ENCODE measurements around the gene SHOC1.
"Not testable (repeated sequence)": the region's sequence is repeated elsewhere in the genome, so short reads cannot be mapped to it uniquely, and the experiment has no call there.

SHOC1 gene
- 0 reads per million in 2 donors for total RNA-seq

DNA sequence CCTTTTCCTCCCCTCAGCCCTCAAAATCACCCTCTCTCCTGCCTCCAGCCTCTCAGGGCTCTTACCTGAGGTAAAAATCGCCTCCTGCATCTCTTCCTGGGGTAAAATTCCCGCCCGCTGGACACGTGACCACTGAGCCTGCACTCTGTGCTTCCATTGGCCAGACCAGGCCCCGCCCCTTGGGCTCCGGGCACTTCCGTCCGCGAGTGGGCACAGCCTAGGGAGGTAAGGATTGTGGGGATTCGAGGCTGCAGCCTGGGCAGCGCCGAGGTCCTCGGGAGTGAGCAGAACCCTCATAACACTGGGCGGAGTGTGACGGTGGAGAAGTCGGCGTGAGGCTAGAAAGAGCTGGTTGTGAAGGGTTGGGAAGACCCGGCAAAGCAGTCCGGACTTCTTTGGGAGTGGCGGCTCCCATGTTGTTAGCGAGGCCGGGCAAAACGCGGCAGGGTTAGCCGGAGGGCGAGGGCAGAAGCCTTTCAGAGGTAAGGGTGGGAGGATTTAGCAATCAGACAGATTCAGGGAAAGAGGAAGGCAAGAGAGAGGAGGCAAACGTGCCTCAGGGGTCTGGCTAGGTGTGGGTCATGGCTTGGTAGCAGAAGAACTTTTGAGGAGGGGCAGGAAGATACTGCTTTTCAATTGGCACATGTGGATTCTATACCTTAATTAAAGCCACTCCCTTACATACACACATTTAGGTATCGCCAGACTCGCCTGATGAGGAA is at the start of gene SHOC1:
TSS of gene SHOC1 (minus strand) at position 103 of the 722 bp plus-strand sequence. CDS start 3,519 bp downstream, outside the sequence.
- no peak for DNase-seq

DNA sequence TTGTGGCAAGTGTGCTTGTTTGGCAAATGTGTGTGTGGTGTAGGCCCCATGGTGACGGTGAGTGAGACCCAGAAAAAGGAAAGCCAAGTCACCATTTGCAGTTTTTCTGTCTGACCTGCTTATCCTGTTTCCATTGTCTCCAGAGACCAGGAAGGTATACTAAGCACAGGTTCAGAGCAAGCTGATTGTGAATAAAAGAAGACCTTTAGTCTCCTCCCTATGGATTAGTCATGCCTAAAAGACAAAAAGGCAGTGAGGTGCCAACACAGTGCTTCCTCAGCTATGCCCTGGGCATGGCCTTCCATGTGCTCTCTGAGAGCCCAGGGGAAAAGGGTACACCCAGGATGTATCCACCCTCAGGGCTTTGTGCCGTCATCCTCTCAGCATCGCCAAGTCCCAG is 49.2 kb upstream of the SHOC1 start:
- DNase-seq: no peak

DNA sequence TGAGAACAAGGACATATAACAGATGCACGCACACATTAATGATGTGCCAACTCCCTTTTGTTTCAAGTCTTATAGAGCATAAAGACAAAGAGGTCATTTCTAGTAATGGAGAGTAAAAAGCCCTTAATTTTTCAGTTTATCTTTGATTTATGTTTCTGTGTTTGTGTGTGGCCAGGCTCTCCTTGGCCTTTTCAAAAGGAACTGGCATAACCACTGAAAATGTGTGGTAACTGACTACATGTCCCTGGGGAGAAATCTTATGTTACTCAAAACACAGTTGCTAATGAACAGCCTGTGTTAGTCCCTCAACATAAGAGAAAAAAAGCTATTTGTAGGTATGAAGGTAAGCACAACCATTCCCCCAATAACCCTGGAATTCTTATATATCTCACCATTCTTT is 47.6 kb upstream of the SHOC1 start:
- DNase-seq: no peak

DNA sequence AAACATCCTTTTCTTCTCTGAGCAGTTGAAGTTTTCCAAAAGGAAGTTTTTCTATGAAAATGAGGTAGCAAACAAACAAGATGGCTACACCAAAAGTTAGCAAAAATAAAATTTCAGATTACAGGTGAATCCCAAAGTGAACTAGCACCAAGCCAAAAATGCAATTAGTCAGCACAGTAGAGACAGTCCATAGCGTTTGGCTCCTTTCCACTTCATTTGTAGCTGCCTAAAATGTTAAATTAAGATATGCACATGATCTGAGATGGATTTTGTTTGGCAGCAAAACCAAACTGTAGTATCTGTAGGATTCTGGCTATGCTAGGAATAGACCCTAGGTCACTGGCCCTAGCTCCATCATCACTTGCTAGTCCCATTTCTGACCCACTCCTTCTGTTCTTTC is 45.7 kb upstream of the SHOC1 start:
- no peak for DNase-seq

DNA sequence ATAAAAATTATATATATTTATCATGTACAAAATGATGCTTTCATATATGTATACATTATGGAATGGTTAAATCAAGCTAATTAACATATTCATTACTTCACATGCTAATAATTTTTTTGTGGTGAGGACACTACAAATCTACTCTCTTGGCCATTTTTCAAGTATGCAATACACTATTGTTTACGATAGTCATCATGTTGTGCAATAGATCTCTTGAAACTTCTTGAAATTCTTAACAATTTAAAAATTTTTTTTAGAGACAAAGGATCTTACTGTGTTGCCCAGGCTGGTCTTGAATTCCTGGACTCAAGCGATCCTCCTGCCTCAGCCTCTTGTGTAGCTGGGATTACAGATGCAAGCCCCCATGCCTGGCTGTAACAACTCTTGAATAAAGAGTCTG is 45.2 kb upstream of the SHOC1 start:
- DNase-seq: no peak

DNA sequence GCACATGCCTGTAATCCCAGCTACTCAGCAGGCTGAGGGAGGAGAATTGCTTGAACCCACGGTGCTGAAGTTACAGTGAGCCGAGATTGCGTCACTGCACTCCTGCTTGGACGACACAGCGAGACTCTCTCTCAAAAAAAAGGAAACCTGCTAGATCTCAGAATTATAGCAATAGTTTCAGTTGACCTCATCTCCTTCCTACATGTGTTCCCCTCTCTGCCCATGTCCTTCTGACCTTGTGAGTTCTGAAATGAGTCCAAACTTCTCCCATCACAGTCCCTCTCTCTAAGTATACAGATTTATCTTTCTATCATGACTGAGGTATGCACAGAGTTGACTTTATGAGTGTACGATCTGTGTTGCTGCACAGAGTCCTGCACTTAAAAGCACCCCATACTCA is 44.6 kb upstream of the SHOC1 start:
- no peak for DNase-seq

DNA sequence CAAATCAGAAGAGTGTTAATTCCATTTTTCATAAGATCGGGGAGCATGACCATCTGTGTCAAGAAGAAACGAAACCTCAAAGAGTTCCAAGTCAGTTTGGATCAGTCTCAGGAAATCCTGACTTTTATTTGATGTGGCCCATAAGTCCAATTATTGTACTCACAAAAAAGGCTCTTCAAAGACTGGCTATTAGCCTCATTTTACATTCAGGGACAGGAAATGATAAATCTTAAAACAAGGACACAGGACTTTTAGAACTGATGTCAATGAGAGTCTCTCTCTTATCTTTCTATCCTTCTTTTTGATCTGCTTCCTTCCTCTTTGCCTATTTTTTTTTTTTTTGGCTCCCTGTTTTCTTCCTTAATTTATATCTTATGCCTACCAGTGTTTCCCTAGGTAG is 43.7 kb upstream of the SHOC1 start:
- no peak for DNase-seq

DNA sequence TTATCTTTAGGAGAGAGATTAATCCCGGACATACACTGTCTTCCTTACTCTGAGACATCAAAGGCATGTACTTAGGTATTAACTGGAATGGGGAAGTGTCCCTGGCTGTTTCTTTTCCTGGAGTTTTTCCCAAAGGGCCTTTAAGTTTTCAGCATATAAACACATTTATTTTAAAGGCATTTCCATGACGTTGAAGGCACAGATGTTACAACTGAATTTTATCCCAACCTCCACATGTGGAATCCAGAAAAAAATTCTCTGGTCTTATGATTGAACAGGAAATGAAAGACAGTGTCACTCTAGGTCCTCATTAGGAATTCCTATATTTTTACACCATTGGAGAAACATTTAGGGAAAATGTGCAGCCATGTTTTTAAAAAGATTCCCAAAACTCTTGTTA is 41.6 kb upstream of the SHOC1 start:
- no peak for DNase-seq

DNA sequence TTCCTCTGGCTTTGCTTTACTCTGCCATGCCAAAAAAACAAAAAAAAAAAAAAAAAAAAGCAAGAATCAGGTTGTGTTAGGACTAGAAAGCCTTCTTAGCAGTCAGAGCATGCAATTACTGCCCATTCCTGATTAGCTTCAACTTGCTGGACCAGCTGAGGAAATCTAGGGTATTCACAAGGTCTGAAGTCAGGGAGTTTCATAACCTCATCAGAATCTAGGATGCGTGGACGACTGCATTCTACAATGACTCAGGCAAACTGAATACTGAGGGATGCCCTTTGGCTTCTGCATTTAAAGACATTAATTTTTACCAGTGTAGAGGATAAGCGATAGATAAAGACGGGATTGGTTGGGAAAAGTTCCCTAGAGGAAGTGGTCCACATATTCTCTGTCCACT is 39.2 kb upstream of the SHOC1 start:
- DNase-seq: no peak

DNA sequence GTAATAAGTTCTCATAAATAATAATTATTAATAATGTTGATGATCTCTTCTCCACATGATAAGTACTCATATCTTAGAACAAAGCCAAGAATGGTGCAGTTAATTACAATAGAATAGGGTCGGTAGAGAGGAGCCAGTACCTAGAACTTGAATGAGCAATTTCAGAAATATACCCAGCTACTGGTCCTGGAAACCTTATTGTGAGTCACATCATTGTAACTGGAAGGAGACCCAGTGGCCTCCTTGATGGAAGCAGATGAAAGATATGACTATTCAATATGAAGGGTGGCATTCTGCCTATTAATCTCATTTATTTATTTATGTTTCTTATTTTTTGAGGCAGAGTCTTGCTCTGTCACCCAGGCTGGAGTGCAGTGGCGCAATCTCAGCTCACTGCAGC is 37.7 kb upstream of the SHOC1 start:
- no peak for DNase-seq

DNA sequence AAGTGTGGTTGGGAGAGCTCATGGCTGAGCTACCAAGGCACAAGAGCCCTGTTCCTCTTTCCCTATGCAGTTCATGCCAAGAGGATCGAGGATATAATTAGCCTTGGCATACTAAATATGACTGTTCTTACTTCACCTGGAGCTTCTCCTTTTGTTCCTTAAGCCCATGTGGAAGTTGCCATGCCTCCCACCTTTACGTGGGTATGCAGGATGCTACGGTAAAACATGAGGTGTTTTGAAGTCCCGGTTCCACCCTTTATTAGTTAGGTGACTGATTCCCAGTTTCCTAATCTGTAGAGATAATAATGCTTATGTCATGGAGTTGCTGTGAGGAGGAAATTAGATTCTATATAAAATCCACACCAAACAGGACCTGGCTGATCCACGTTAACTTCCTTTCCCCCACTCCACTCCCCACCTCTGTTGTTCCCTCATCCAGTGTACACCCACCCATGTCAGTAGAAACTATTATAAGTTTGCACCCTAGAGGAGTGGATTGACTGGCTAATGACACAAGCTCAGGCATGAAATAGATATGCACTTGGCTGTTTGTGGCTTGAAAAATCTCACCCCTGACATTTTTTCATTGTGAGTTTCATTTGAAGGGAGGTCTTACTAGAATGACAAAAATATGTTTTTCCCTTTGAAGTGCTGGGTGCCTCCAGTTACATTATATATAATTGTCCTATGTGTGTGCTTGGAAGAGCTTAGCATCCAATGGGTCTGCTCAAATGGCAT is 36.8 kb upstream of the SHOC1 start:
- DNase-seq: no peak

DNA sequence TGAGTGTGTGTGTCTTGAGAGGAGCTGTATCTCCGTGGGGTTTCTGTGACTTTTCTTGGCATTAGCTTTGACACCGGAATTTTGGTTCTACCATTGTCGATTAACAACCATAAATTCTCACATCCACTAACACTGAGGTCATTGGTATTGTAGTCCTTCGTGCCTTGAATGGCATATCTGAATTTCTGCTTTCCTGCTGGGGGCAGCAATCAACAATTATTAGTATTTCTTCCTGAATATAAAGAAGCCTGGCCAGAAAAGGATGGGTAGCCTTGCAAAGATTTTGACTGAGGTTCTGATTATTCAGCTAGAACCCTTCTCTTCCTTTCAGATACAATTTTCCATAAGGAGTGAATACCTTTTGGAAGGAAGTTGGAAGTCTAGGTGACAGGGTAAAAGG is 33.5 kb upstream of the SHOC1 start:
- DNase-seq: no peak

DNA sequence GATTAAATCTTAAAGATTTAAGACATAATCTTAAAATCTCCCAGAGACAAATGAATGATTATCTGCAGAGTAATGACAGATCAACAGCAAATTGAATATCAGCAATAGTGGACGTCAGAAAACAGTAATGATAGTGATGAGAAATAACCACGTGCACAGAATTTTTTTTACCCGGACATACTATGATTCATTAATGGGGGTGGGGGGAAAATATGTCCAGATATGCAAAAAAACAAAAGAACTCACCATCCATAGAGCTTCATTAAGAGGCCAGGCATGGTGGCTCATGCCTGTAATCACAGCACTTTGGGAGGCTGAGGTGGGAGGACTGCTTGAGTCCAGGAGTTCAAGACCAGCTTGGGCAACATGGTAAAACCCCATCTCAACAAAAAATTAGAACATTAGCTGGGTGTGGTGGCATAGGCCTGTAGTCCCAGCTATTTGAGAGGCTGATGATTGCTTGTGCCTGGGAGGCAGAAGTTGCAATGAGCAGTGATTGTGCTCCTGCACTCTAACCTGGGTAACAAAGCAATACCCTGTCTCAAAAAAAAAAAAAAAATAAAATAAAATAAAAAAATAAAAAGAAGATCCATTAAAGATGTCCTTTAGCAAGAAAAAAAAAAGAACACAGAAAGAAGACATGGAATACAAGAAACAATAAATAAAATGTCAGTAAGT is 30.9 kb upstream of the SHOC1 start:
- no peak for DNase-seq

DNA sequence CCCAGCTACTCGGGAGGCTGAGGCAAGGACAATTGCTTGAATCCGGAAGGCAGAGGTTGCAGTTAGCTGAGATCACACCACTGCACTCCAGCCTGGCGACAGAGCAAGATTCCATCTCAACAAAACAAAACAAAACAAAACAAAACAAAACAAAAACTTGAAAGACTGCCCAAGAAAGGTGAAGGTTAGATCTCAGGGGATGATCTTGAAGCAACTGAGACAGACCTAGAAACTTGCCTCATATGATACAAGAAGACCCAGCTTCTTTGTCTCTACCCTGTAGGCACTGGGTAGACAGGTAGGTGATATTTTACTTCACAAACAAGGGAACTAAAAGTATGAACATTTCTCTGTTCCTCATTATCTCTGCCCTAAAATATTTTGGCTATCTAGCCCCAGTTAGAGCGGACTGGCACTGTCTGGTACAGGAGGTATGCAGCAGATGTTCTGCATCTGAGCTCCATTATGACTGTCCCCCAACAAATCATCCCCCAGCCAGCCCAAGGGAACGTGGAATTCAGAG is 26.3 kb upstream of the SHOC1 start:
- DNase-seq: no peak

DNA sequence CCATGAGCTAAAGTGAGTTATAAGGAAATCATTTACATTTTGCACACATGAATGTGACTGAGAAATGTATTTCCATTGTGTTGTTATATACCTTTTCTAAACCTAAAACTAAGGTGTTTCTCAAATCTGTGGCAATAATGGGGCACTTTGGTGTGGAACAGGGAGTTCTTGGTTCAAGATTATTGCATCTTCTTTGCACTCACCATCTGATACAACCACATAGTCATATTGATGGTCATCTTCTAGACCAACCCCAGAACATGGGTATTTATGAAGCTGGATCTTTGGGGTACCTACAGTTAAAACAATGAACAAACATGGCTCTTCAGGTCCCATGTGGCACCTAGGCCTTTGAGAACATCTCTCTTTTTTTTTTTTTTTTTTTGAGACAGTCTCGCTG is 24.6 kb upstream of the SHOC1 start:
- no peak for DNase-seq

DNA sequence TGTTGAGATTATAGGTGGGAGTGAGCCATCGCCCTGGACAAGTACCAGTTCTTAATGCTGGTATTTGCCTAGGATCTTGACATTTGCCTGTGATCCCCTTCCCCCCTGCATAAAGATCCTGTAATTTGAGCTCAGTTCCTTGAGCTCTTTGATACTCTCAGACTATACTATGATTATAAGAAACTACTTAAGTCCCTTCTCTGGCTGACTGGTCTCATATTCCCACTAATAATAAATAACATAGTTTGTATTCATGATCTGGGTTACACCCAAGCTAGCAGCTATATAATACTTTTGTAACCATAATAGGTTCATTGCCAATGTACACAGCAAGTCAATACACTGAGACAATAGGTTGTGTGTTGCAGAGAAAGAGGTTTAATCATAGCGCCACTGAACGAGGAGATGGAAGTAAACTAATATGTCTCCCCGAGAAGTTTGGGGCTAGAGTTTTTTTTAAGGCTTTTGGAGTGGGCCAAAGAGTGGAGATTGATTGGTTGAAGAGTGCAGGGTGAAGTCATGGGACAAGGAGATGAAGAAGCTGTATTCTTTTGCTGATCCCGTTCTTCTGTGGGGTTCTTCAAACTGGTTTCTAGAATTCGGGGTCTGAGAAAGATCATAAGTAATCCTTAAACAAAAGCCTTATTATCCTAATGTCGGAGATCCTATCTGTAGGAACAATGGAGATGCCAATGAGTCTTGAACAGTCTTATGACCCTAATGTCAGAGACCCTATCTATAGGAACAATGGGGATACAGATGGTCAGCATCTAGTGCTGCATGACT is 20.7 kb upstream of the SHOC1 start:
- no peak for DNase-seq

DNA sequence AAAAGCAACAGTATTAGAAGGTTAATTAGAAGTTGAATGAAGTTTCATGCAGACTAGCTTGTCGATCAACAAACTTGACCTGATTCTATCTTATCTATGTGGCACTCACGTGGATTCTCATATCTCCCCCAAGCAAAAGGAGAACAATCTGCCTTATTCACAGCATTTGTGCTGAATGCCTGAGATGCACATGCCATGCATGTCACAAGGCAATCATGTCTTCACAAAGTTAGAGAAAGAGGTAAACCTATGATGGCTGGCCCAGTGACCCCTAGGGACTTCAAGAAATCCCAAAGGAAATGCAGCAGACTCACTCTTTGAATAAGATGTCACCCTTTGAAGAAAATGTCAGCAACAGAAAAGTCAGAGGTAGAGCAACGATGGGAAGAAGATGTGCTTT is 17.6 kb upstream of the SHOC1 start:
- DNase-seq: no peak

DNA sequence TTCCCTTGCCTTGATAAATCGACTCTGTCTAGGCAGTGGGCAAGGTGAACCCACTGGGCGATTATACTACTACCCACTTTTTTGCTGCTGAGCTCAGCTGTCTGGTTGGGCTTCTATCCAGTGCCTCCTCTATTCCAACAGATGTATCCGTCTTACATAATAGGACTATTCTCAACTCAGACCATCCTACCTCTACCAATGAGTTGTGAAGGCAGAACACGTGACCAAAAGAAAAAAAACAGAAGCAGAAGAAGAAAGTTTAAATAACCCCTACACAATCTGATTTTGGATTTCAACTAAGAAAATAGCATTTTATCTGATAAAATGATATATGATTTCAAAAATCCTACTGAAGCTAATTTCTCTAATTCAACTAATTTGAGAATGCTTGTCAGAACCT is 16.2 kb upstream of the SHOC1 start:
- no peak for DNase-seq

DNA sequence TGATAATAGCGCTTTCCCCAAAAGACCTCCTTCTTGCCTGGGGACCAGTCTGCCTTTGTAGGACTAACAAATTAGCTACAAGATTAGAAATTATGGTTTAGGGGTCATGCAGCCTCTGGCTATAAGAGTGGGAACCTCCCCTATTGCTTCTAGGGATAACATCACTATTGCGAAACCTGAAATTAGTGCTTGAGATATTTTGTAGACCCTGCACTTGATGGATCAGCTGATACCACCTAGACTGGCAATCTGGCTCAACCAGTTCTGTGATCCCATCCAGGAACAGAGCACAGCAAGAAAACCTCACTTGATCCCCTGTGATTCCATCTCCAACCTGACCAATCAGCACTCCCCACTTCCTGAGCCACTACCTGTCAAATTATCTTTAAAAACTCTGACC is 15.7 kb upstream of the SHOC1 start:
- DNase-seq: not testable (repeated sequence)

DNA sequence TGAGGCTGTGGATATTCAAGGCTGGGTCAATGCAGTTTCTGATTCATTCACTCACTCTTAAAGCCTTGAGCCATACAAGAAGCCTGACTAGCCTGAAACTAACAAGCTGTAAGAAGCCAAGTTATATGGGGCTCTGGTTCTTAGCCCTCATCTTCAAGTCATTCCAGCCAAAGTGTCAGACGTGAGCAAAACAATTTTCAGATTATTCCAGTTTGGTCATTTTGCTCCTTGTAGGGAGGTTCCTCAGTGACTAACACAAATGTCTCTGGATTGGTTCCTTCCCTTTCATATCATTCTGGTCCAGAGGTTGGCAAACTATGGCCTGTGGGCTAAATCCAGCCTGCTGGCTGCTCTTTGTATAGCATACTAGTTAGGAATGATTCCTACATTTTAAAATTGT is 12.5 kb upstream of the SHOC1 start:
- no peak for DNase-seq

DNA sequence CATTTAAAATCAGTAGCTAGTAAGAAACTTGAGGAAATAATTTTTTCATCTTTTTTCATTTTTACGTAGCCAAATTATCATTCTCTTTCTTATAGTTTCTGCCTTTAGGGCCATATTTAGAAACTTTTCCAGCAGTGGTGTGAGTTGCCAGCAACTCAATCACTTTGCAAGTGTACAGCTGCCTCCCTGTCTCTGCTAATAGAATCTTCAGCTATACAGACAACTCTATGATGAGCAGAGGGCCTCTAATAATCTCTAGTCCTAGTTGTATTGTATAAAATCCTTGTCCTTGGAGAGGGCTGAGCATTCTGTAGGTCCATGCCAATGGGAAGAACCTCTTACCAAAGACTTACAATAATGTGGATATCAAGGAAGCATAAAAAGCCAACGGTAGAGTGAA is 11.5 kb upstream of the SHOC1 start:
- DNase-seq: no peak

DNA sequence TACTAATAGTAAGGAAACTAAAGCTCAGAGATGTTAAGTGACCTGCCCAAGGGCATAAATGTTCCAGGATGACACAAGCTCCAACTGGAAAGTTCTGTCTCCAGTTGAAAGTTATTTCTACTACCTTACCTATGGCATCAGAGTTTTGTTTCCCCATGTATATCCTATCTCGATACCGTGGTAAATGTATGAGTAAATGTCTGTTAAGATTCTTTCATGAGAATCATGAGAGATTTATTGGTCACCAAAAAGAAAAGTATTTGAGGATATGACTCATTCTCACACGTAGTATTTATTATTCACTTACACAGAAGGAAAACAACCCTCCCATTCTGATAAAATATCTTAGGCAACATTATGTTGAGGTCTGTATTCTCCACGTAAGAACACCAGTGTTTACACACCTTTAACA is 11.1 kb upstream of the SHOC1 start:
- no peak for DNase-seq

DNA sequence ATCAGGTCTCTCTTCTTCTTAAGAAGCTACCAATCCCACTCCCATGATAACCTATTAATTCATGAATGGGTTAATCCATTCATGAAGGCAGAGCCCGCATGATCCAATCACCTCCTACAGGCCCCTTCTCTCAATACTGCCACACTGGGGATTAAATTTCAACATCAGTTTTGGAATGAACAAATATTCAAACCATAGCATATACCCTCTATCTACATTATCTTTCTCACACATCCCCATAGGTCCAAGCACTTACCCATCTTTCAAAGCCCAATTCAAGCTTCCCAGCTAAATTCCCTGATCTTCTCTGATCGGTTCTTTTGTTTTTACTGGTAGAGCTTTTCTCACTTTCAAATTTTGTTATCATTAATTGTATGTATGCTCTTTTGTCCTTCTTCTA is 10.5 kb upstream of the SHOC1 start:
- DNase-seq: no peak

Measured in T-helper 9 cell (primary cell).